GM12892 (cell line): ENCODE results near the gene NPNT.

Source experiments
- POLR2A ChIP-seq: IDR thresholded peaks from 2 replicates; pipeline ENCODE4 v1.6.1; 2011; ENCODE audit warnings: low read depth, low read length, control low read depth
- POLR2AphosphoS5 ChIP-seq: IDR thresholded peaks from 2 replicates; pipeline ENCODE4 v1.6.1; 2011; ENCODE audit warnings: low read depth, low read length, control low read depth
- TAF1 ChIP-seq: IDR thresholded peaks from 2 replicates; pipeline ENCODE4 v1.6.1; 2011; ENCODE audit warnings: low read depth, mild to moderate bottlenecking, control low read depth, low read length, borderline replicate concordance

DNA sequence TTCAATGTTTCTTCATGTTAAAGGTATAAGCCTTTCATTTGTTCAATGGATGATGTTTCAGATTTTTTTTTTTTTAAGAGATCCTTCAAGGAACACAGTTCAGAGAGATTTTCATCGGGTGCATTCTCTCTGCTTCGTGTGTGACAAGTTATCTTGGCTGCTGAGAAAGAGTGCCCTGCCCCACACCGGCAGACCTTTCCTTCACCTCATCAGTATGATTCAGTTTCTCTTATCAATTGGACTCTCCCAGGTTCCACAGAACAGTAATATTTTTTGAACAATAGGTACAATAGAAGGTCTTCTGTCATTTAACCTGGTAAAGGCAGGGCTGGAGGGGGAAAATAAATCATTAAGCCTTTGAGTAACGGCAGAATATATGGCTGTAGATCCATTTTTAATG lies 75.8 kb downstream of the NPNT start:
- TF ChIP-seq POLR2A (no peak), POLR2AphosphoS5 (no peak), TAF1 (no peak)
